ENCODE results near the gene CDH23. TPM values are rescaled to one million over a fixed set of nuclear protein-coding genes. Genes with fewer than 3 reads are reported as not detected.
"Not testable (repeated sequence)": the region's sequence is repeated elsewhere in the genome, so short reads cannot be mapped to it uniquely, and the experiment has no call there.

CDH23 gene
- total RNA-seq, 2 donors from 2014 or later: 1.7 to 11.2 TPM

GRCh38 chr10:71844695-71845094 is 448.0 kb downstream of the CDH23 start:
- DNase-seq (ENCODE audit: low spot score in 2 of 2): no peak
- H3K27ac Mint-ChIP-seq: no peak overlapping the region

GRCh38 chr10:71845410-71846405 is 449.0 kb downstream of the CDH23 start:
- Mint-ChIP-seq H3K9me3 (no peaks in the 10 kb centered on the region), H3K36me3 (peaks cover 6% of the 10 kb centered on the region in 2 donors), H3K27ac (no peak overlapping the region)
- DNase-seq (ENCODE audit: low spot score in 2 of 2) (no peak), ATAC-seq (no peak)

More at GRCh38 chr10:71844695-71845094, 448.0 kb downstream of the CDH23 start:
- ATAC-seq: no peak
- no peaks in the 10 kb centered on the region for H3K9me3 Mint-ChIP-seq
- peaks cover 0 to 6% of the 10 kb centered on the region in 2 donors for H3K36me3 Mint-ChIP-seq

- DNase-seq (ENCODE audit: low spot score in 2 of 2): no peak
- no peak for ATAC-seq
- no peak overlapping the region for H3K27ac Mint-ChIP-seq
- no peaks in the 10 kb centered on the region for H3K9me3 Mint-ChIP-seq
- peaks cover 6 to 7% of the 10 kb centered on the region in 2 donors for H3K36me3 Mint-ChIP-seq
These were observed 450.1 kb downstream of the CDH23 start for GRCh38 chr10:71846816-71847215.

- Mint-ChIP-seq H3K9me3 (no peaks in the 10 kb centered on the region), H3K27ac (no peak overlapping the region), H3K36me3 (peaks cover 6 to 7% of the 10 kb centered on the region in 2 donors)
These were observed 450.7 kb downstream of the CDH23 start for GRCh38 chr10:71847418-71847817.

GRCh38 chr10:71848325-71849275 is 451.9 kb downstream of the CDH23 start:
- ATAC-seq (no peak), DNase-seq (ENCODE audit: low spot score in 2 of 2) (no peak)
- Mint-ChIP-seq H3K9me3 (no peaks in the 10 kb centered on the region), H3K27ac (peak overlapping the region in 1 of 2 donors; percentile 70), H3K36me3 (peaks cover 6 to 7% of the 10 kb centered on the region in 2 donors)

More at GRCh38 chr10:71847418-71847817, 450.7 kb downstream of the CDH23 start:
- no peak for DNase-seq (ENCODE audit: low spot score in 2 of 2)
- ATAC-seq: no peak

- no peak for ATAC-seq
- peaks cover 6 to 7% of the 10 kb centered on the region in 2 donors for H3K36me3 Mint-ChIP-seq
- H3K9me3 Mint-ChIP-seq: no peaks in the 10 kb centered on the region
- H3K27ac Mint-ChIP-seq: peak overlapping the region in 1 of 2 donors; percentile 86
- no peak for DNase-seq (ENCODE audit: low spot score in 2 of 2)
These were observed 452.8 kb downstream of the CDH23 start for GRCh38 chr10:71849461-71849908.

GRCh38 chr10:71850021-71850742 is 453.5 kb downstream of the CDH23 start:
- Mint-ChIP-seq H3K36me3 (peaks cover 6 to 7% of the 10 kb centered on the region in 2 donors), H3K9me3 (no peaks in the 10 kb centered on the region), H3K27ac (peak overlapping the region; percentile 83 to 86)
- no peak for ATAC-seq
- DNase-seq (ENCODE audit: low spot score in 2 of 2): no peak

- DNase-seq (ENCODE audit: low spot score in 2 of 2): peak; percentile 99
- peak; percentile 98 to 99 for ATAC-seq
- H3K9me3 Mint-ChIP-seq: no peaks in the 10 kb centered on the region
- H3K27ac Mint-ChIP-seq: peak within 1 kb of the TSS; percentile 86 to 94
- H3K36me3 Mint-ChIP-seq: peaks cover 6 to 7% of the 10 kb centered on the region in 2 donors
These were observed 454.2 kb downstream of the CDH23 start, which contains the start of gene PSAP for GRCh38 chr10:71850743-71851464. TSS of gene PSAP (minus strand) at chr10:71851251. CDS start at chr10:71851221, 30 bp downstream.

- not testable (repeated sequence) for DNase-seq (ENCODE audit: low spot score in 2 of 2); ATAC-seq; H3K36me3 Mint-ChIP-seq; H3K9me3 Mint-ChIP-seq
- H3K27ac Mint-ChIP-seq: peak overlapping the region; percentile 86 to 94
These were observed 454.9 kb downstream of the CDH23 start for GRCh38 chr10:71851465-71852095.

- H3K36me3 Mint-ChIP-seq: peaks cover 3 to 7% of the 10 kb centered on the region in 2 donors
- H3K27ac Mint-ChIP-seq: peak overlapping the region in 1 of 2 donors; percentile 38
- H3K9me3 Mint-ChIP-seq: no peaks in the 10 kb centered on the region
- ATAC-seq (no peak), DNase-seq (ENCODE audit: low spot score in 2 of 2) (no peak)
These were observed 455.7 kb downstream of the CDH23 start for GRCh38 chr10:71852355-71852937.

- Mint-ChIP-seq H3K27ac (no peak overlapping the region), H3K36me3 (peaks cover 0 to 7% of the 10 kb centered on the region in 2 donors), H3K9me3 (no peaks in the 10 kb centered on the region)
- DNase-seq (ENCODE audit: low spot score in 2 of 2) (no peak), ATAC-seq (no peak)
These were observed 457.3 kb downstream of the CDH23 start for GRCh38 chr10:71854031-71854430.

GRCh38 chr10:71856619-71857018 is 459.9 kb downstream of the CDH23 start:
- H3K27ac Mint-ChIP-seq: no peak overlapping the region
- no peak for DNase-seq (ENCODE audit: low spot score in 2 of 2)
- no peaks in the 10 kb centered on the region for H3K36me3 Mint-ChIP-seq
- no peaks in the 10 kb centered on the region for H3K9me3 Mint-ChIP-seq
- ATAC-seq: no peak

GRCh38 chr10:71857934-71858890 is 461.5 kb downstream of the CDH23 start:
- no peak overlapping the region for H3K27ac Mint-ChIP-seq
- ATAC-seq (no peak), DNase-seq (ENCODE audit: low spot score in 2 of 2) (no peak)
- no peaks in the 10 kb centered on the region for H3K9me3 Mint-ChIP-seq
- H3K36me3 Mint-ChIP-seq: no peaks in the 10 kb centered on the region
